Smooth muscle cell (in vitro differentiated cells): ENCODE data around the gene SFSWAP. TPM values are rescaled to one million over a fixed set of nuclear protein-coding genes. Genes with fewer than 3 reads are reported as not detected.
"Not testable (repeated sequence)": the region's sequence is repeated elsewhere in the genome, so short reads cannot be mapped to it uniquely, and the experiment has no call there.

Experiments used
- DNase-seq: peaks from one replicate; lab custom pipeline; 2025; ENCODE audit not compliant: unreplicated experiment; lab: John Stamatoyannopoulos, UW
- H2AFZ ChIP-seq: fragments of 200-600 bp; sonication (generic); 2 replicates; pipeline ENCODE4 v1.6.0; 2016; ENCODE audit warnings: antibody characterized with exemption, low read depth, mild to moderate bottlenecking
- H3F3A ChIP-seq: fragments of 200-600 bp; sonication (generic); 2 replicates; pipeline ENCODE4 v1.6.0; 2017; ENCODE audit warnings: antibody characterized with exemption, low read depth
- H3K27ac ChIP-seq: fragments of 200-600 bp; sonication (generic); 2 replicates; pipeline ENCODE4 v1.5.1; 2016; ENCODE audit warnings: low read depth, mild to moderate bottlenecking
- H3K27me3 ChIP-seq: fragments of 200-600 bp; sonication (generic); 2 replicates; pipeline ENCODE4 v1.6.1; 2016; ENCODE audit warnings: low read depth, mild to moderate bottlenecking
- H3K36me3 ChIP-seq: fragments of 200-600 bp; sonication (generic); 2 replicates; pipeline ENCODE4 v1.5.1; 2016; ENCODE audit warnings: low read depth
- H3K4me1 ChIP-seq: fragments of 200-600 bp; sonication (generic); 2 replicates; pipeline ENCODE4 v1.5.1; 2016; ENCODE audit warnings: low read depth
- H3K4me2 ChIP-seq: fragments of 200-600 bp; sonication (generic); 2 replicates; pipeline ENCODE4 v1.6.0; 2016; ENCODE audit warnings: mild to moderate bottlenecking
- H3K4me3 ChIP-seq: fragments of 200-600 bp; sonication (generic); 2 replicates; pipeline ENCODE4 v1.5.1; 2016; ENCODE audit warnings: mild to moderate bottlenecking
- H3K79me2 ChIP-seq: fragments of 200-600 bp; sonication (generic); 2 replicates; pipeline ENCODE4 v1.6.0; 2016; ENCODE audit warnings: low read depth, mild to moderate bottlenecking
- H3K9ac ChIP-seq: fragments of 200-600 bp; sonication (generic); 2 replicates; pipeline ENCODE4 v1.6.0; 2016; ENCODE audit warnings: low read depth
- H3K9me3 ChIP-seq: fragments of 200-600 bp; sonication (generic); replicated peaks from 2 replicates; pipeline ENCODE4 v1.5.1; 2016; ENCODE audit warnings: low read depth
- H4K20me1 ChIP-seq: fragments of 200-600 bp; sonication (generic); 2 replicates; pipeline ENCODE4 v1.6.0; 2016; ENCODE audit warnings: low read depth
- WGBS: methylation state at CpG from one replicate; pipeline ENCODE4 v1.1.7; 2016; ENCODE audit warnings: low lambda C conversion rate; 5-methylcytosine and 5-hydroxymethylcytosine counted together
- polyA plus RNA-seq: library from polyadenylated mRNA; unstranded; fragments of >200 nt; fragmentation: Nextera tagmentation; extraction: Ambion mirVana; gene quantifications from 2 replicates; pipeline ENCODE4 v1.2.1, GENCODE V29; 2016
- total RNA-seq: library from RNA; depleted of rRNA; stranded (reverse); fragments of >200 nt; gene quantifications from 2 replicates; pipeline ENCODE4 v1.2.3, GENCODE V29; 2014
- TF ChIP-seq, protein P1 (sequence below): fragments of 200-600 bp; sonication (generic); IDR thresholded peaks from 2 replicates; pipeline ENCODE4 v1.5.1; 2017; ENCODE audit warnings: borderline replicate concordance, mild to moderate bottlenecking, antibody characterized with exemption; ENCODE audit not compliant: insufficient read depth, poor library complexity, severe bottlenecking

SFSWAP gene
- total and polyA plus RNA-seq, 2 experiments from 2014 or later = 24.1 to 32.3 TPM

DNA sequence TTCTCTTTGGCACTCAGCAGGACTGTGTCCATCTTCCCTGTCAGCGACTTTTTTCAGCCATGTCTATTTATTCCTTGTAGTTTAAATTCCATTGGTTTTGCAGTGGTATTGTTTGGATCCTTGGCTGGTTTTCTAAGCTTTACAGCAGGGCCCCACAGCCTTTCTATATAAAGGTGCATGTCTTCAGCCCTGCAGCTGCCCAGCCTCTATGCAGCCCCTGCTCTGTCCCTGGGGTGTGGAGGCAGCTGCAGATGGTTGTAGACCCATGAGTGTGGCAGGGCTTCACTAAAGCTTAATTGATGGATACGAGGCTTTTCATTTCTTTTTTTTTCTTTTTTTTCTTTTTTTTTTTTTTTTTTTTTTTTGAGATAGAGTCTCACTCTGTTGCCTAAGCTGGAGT, 29.7 kb downstream of the SFSWAP start:
- Histone ChIP-seq H3K27me3 (no peaks in the 10 kb centered on the region), H2AFZ (no peak overlapping the region), H3K4me3 (no peak overlapping the region), H3K79me2 (peaks cover 5% of the 10 kb centered on the region), H3K9ac (no peak overlapping the region), H3K4me2 (no peak overlapping the region), H4K20me1 (no peaks in the 10 kb centered on the region), H3K9me3 (no peaks in the 10 kb centered on the region), H3K27ac (no peak overlapping the region), H3K36me3 (peaks cover 19% of the 10 kb centered on the region), H3K4me1 (no peaks in the 10 kb centered on the region), H3F3A (no peaks in the 10 kb centered on the region)
- TF ChIP-seq, protein P1, sequence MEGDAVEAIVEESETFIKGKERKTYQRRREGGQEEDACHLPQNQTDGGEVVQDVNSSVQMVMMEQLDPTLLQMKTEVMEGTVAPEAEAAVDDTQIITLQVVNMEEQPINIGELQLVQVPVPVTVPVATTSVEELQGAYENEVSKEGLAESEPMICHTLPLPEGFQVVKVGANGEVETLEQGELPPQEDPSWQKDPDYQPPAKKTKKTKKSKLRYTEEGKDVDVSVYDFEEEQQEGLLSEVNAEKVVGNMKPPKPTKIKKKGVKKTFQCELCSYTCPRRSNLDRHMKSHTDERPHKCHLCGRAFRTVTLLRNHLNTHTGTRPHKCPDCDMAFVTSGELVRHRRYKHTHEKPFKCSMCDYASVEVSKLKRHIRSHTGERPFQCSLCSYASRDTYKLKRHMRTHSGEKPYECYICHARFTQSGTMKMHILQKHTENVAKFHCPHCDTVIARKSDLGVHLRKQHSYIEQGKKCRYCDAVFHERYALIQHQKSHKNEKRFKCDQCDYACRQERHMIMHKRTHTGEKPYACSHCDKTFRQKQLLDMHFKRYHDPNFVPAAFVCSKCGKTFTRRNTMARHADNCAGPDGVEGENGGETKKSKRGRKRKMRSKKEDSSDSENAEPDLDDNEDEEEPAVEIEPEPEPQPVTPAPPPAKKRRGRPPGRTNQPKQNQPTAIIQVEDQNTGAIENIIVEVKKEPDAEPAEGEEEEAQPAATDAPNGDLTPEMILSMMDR = no peak
- 98% methylated on average over 2 of the region's 2 CpGs for WGBS
- no peak for DNase-seq

DNA sequence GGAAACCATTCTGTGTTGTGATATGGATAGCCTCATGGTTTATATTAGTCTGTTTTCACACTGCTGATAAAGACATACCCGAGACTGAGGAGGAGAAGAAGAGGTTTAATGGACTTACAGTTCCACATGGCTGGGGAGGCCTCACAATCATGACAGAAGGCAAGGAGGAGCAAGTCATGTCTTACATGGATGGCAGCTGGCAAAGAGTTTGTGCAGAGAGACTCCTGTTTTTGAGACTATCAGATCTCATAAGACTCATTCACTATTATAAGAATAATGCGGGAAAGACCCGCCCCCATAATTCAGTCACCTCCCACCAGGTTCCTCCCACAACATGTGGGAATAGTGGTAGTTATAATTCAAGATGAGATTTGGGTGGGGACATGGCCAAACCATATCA, 31.9 kb downstream of the SFSWAP start:
- H3K36me3 ChIP-seq = peaks cover 19% of the 10 kb centered on the region
- H4K20me1 ChIP-seq = not testable (repeated sequence)
- WGBS = 96% methylated on average over 3 of the region's 3 CpGs

DNA sequence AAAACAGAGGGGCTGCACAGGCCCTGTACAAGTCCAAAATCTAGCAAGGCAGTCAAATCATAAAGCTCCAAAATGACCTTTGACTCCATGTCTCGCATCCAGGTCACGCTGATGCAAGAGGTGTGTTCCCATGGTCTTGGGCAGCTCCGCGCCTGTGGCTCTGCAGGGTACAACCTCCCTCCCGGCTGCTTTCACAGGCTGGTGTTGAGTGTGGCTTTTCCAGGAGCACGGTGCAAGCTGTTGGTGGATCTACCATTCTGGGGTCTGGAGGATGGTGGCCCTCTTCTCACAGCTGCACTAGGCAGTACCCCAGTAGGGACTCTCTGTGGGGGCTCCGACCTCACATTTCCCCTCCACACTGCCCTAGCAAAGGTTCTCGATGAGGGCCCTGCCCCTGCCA, 32.5 kb downstream of the SFSWAP start:
- DNase-seq = not testable (repeated sequence)

More for the DNA sequence above, 31.9 kb downstream of the SFSWAP start:
- not testable (repeated sequence) for H3K79me2 ChIP-seq, H3K9me3 ChIP-seq, DNase-seq, H3K9ac ChIP-seq, H3F3A ChIP-seq, H3K4me1 ChIP-seq, H3K4me3 ChIP-seq, H2AFZ ChIP-seq, H3K4me2 ChIP-seq, H3K27ac ChIP-seq, H3K27me3 ChIP-seq

DNA sequence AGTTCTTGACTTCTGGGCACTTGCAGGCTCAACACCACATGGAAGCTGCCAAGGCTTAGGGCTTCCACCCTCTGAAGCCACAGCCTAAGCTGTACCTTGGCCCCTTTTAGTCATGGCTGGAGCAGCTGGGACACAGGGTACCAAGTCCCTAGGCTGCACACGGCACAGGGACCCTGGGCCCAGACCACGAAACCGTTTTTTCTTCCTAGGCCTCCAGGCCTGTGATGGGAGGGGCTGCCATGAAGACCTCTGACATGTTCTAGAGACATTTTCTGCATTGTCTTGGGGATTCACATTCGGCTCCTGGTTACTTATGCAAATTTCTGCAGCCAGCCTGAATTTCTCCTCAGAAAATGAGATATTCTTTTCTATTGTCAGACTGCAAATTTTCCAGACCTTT, 33.0 kb downstream of the SFSWAP start:
- peaks cover 19% of the 10 kb centered on the region for H3K36me3 ChIP-seq

More for the DNA sequence above, 32.5 kb downstream of the SFSWAP start:
- not testable (repeated sequence) for H3K9me3 ChIP-seq, H3K4me3 ChIP-seq, H4K20me1 ChIP-seq, H3K27ac ChIP-seq, H3K27me3 ChIP-seq, H3K9ac ChIP-seq, H3K79me2 ChIP-seq, H3F3A ChIP-seq, H3K4me1 ChIP-seq, H2AFZ ChIP-seq, H3K4me2 ChIP-seq
- peaks cover 19% of the 10 kb centered on the region for H3K36me3 ChIP-seq
- WGBS = over 99% methylated on average over 8 of the region's 8 CpGs

DNA sequence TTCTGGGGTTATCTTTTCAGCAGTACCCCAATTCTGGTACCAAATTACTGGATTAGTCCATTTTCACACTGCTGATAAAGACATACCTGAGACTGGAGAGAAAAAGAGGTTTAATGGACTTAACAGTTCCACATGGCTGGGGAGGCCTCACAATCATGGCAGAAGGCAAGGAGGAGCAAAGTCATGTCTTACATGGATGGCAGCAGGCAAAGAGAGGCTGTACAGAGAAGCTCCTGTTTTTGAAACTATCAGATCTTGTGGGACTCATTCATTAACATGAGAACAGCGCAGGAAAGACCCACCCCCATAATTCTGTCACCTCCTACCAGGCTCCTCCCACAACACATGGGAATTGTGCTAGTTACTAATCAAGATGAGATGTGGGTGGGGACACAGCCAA, 33.8 kb downstream of the SFSWAP start:
- not testable (repeated sequence) for H3K9me3 ChIP-seq, H3F3A ChIP-seq, H3K4me1 ChIP-seq, H3K27me3 ChIP-seq, DNase-seq, H3K9ac ChIP-seq, H3K4me3 ChIP-seq, H3K27ac ChIP-seq, H2AFZ ChIP-seq, H3K4me2 ChIP-seq, H3K79me2 ChIP-seq
- Histone ChIP-seq H4K20me1 (peaks cover 13% of the 10 kb centered on the region), H3K36me3 (peaks cover 19% of the 10 kb centered on the region)
- WGBS = 100% methylated on average over 1 of the region's 1 CpG

More for the DNA sequence above, 33.0 kb downstream of the SFSWAP start:
- WGBS = 99% methylated on average over 4 of the region's 4 CpGs
- not testable (repeated sequence) for H3K4me2 ChIP-seq, H3K4me3 ChIP-seq, H3K4me1 ChIP-seq, H3K9ac ChIP-seq, H3K27ac ChIP-seq, H3F3A ChIP-seq, H4K20me1 ChIP-seq, H3K9me3 ChIP-seq, H2AFZ ChIP-seq, H3K79me2 ChIP-seq, DNase-seq, H3K27me3 ChIP-seq
